NCI-H1694 treated with DMSO at 0.1 percent for 48 hours (cell line): Measurements from ENCODE around the gene ITGB8.

ENCODE experiments used
- DNase-seq: peaks from one replicate; lab custom pipeline; 2025; lab: John Stamatoyannopoulos, UW

ITGB8 gene

GRCh38 chr7:20307901-20308300 is 22.8 kb upstream of the ITGB8 start:
- no peak for DNase-seq

DNA sequence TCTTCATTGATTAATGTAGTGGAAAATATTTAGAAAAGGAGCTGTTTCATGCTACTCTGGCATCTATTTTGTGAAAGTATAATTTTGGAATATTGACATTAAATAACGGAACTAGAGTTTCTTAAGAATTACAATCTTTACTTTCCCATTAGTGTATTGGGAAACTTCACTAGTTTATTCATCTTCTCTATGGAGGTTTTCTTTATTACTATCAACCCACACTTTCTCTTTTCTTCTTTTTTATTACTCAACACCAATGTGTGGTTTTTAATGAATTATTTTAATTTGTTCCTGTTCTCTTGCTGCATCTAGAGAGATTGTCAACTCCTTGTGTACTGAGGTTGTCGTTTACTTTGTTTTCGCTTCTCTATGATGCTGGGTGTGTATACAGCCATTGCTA is 20.4 kb upstream of the ITGB8 start:
- DNase-seq = no peak

DNA sequence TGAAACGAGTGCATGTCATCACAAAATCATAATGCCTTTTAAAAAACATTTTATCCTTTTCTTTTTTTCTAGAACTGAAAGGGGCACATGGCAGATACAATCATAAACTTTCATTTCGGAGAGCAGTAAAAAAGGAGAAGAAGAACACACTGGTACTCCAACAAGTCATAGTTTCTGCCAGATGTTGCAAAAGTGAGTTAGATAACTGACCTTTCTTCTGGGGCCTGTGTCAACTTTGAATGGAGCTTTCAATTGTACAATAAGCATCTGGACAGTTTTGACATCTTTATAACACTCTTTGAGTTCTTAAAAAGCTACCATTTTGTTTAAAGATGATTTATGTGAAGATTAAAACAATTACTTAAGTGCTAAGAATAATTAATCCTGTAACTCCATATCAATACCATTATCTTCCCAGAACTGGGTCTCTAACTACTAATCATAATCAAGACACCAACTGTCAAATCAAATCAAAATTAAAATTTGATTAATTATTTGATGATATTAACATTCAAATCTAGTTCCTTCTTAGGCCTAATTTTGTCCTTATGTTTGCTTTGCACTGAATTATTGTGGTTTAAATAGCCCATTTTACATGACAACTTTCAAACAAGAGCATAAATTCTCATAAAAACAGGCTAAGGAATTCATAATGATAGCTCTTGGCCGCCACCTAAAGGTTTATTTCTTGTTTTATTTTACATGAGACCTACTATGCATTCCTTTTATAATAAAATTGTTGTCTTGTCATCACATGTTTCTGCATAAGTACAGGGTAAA is 19.5 kb upstream of the ITGB8 start:
- DNase-seq = no peak

GRCh38 chr7:20311743-20312042 is 19.0 kb upstream of the ITGB8 start:
- DNase-seq = no peak

DNA sequence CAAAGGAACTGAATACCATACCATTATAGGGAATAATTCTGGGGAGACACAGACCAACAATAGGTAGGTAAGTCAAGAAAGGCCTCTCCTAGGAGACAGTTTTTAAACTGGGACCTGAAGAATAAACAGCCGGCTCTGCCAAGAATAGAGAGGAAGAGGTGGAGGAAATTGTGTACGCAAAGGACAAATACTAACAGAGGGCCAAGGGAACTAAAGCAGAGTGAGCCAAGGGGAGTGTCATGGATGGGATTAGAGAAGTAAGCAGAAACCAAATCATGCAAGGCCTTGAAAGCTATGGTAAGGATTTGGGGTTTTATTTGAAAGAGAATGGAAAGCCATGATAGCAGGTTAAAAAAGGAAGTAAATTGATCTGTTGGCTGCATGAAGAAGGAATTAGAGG is 18.1 kb upstream of the ITGB8 start:
- DNase-seq = no peak

DNA sequence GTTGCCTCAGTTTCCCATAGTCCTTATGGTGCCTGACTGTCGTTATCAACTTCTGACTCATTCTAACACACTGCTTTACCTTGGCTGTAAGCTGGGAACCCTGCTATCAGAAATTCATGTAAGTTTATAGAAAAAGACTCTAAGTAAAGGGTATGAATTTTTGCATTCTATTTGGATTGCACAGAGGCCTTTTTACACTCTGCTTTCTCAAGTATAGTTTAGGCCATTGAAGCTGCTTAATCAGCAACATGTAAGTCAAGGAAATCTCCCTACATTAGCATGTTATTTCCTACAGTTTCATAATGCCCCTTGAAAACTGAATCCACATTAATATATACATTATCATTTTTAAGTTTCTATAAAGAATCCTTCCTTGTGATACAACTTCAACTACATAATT is 17.1 kb upstream of the ITGB8 start:
- no peak for DNase-seq

DNA sequence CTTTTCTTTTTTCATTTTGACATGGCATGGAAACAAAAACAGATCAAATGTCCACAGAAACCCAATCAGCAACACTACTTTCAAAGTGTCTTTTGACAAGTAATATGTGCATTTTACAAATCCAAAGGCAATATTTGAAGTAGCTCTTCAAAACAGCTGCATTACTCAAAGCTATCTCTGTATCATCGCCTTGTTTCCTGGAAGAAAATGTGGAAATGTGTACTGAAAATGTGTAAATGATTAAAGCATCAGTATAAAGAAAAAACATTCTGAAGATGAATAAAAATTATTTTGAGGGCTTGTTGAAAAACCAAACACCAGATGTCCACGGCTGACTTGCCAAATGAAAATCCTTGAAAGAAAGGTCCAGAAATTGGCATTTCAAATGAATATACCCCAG is 16.5 kb upstream of the ITGB8 start:
- no peak for DNase-seq

DNA sequence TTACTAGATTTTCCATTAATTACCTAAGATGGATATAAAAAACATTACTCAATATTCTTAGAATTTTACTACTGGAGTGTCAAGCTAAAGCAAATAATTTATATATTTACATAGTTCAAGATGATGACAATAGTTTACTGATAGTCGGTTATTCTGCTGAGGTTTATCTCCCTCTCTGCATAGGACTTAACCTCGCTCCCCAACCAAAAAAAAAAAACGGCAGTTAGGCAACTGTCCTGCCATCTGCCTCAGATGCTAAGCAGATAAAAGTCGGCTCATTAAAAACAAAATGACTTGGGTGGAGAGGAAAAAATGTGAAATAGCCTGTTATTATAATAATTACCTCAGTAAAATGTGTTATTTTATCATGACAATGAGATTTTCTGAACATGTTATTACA is 14.0 kb upstream of the ITGB8 start:
- no peak for DNase-seq

DNA sequence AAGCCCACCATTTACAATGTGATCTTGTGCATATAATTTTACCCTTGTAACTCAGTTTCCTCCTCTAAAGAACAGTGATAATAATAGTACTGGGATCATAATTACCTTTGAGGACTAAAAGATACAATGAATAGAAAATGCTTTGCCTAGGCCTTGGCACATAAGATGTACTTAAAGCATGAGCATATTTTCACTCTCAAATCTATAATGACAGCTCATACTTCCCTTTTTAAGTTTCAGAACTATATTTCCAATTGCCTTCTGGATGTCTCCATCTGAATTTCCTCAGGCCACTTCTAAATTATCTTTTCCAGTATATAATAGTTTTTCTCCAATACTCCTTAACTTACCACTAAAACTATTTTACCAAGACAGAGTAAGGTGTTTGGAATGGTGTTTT is 13.3 kb upstream of the ITGB8 start:
- DNase-seq = no peak

DNA sequence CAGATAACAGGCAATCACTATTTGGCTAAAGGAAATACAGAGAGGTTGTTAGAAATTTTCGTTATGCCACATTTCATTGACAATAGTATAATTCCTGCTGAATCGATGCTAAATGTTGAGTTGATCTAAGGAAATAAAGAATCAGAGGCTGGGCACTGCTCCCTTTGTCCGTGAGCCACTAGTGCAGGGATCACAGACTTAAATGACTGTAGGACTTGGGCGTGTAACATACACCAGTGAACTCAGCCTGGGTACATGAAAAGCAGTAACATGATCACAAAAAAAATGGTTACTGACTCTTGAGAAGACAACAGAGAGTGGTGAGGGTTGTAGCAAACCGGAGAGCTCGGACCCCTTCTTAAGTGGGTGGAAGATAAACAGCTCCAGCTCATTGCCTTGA is 11.8 kb upstream of the ITGB8 start:
- DNase-seq = no peak

DNA sequence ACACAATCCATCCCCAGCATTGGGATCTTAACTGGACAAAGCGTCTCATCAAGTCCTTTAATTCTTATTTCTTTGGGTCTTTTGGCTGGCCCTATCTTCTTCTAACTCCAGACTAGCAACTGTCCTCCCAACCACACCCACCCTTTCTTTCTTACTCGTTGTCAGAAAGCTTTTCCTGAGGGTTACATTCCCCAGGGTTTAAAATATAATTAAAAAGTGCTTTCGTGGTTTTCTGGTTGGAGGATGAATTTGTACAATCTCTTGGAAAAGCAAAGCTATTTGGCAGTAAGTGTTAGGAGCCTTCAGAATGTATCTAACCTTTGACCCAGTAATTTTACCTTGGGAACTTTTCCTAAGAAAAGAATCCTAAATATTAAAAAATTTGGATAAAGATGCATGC is 10.4 kb upstream of the ITGB8 start:
- no peak for DNase-seq

GRCh38 chr7:20320786-20321185 is 9.9 kb upstream of the ITGB8 start:
- DNase-seq = no peak

- no peak for DNase-seq
Measured at GRCh38 chr7:20323595-20323994, 7.1 kb upstream of the ITGB8 start.

DNA sequence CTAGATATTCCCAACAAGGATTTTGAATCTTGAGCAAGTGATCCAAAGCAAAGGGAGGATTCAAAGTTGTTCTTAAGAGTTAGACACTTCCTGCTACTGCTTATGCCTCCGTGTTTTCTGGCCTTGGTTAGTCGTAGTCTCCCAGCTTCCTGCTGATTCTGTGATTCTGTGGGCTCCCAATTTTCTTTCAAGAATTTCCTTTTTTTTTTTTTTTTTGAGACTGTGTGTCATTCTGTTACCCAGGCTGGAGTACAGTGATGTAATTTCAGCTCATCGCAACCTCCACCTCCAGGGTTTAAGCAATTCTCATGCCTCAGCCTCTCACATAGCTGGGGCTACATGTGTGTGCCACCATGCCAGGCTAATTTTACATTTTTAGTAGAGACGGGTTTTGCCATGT is 4.4 kb upstream of the ITGB8 start:
- no peak for DNase-seq

- DNase-seq = no peak
Measured at GRCh38 chr7:20327055-20327454, 3.6 kb upstream of the ITGB8 start.

DNA sequence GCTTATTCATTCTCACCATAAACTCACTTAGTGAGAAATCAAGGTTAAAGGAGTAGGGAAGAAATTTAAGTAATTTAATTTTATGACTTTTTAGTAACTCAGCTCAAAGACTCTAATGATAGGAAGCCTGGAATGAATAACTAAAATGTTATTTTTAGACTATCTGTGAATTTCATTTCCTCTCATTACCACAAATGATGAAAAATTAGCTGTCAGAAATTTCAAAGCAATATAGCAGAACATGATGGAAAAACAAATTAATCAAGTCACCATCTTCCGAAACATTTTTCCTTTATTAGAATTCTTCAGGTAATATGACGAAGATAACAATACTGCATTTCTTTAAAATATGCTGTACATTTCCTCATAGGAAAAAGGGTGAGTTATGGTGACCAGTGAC is 2.7 kb upstream of the ITGB8 start:
- no peak for DNase-seq

DNA sequence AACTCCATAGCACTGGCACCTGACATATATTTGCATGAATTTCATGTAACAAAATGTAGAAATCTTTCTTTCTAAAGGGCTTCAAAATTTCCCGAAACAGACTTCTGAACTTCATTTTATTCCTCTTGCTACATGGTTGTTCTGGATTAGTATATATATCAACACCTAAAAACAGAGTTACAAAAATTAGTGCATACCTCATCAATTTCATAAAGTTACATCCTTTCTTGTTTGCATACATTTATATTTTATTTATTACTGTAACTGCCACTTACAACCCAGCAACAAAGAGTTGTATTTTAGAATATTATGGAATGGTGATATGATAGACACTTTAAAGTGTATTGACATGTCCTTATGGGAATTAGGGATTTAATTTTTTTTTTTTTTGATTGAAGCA is 2.0 kb upstream of the ITGB8 start:
- no peak for DNase-seq

GRCh38 chr7:20329389-20330238 is 1.1 kb upstream of the ITGB8 start:
- no peak for DNase-seq

- DNase-seq = no peak
Measured at GRCh38 chr7:20330928-20331909, 519 bp downstream of the ITGB8 start.

DNA sequence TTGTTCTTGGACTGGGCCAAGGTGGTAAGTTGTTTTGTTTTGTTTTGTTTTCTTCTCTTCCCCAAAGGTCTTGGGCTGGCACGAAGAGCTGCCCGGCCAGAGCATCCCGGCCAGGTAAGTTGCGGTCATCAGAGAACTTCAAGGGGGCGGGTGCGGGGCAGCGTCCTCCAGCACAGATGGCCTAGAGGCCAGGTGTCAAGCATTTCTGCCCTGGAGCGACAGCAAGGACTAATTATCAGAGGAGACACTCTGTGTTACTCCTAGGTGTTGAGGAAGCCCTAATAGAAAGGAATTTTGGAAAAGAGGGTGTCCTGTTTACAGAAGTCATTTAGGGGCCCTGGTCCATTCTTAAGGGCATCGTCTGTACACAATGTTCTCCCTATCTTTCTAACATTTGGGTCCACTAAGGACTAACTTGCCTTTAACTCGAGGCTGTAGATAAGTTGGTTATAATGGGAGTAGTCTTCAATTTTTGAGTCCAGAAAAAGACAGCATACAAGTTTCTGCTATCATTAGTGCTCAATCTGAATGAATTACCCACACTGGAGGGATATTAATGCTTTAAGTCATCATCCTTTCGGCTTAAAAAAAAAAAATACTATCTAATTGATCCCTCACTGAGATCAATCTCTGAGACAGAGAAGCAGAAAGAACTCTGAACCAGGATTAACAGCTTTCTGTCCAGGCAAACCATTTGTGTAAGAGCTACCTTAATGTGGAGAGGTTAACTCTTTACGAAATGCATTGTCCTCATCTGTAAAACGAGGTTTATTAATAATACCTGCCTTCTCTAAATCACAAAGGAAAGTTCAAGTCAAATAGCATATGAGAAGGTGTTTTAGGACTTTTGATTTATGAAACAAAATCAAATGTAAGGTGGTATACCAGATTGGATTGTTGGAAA is 1.5 kb downstream of the ITGB8 start:
- no peak for DNase-seq

GRCh38 chr7:20338285-20338684 is 7.6 kb downstream of the ITGB8 start:
- DNase-seq = no peak
